ENCODE results near the gene CBLC.

CBLC gene, protein sequence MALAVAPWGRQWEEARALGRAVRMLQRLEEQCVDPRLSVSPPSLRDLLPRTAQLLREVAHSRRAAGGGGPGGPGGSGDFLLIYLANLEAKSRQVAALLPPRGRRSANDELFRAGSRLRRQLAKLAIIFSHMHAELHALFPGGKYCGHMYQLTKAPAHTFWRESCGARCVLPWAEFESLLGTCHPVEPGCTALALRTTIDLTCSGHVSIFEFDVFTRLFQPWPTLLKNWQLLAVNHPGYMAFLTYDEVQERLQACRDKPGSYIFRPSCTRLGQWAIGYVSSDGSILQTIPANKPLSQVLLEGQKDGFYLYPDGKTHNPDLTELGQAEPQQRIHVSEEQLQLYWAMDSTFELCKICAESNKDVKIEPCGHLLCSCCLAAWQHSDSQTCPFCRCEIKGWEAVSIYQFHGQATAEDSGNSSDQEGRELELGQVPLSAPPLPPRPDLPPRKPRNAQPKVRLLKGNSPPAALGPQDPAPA

DNA sequence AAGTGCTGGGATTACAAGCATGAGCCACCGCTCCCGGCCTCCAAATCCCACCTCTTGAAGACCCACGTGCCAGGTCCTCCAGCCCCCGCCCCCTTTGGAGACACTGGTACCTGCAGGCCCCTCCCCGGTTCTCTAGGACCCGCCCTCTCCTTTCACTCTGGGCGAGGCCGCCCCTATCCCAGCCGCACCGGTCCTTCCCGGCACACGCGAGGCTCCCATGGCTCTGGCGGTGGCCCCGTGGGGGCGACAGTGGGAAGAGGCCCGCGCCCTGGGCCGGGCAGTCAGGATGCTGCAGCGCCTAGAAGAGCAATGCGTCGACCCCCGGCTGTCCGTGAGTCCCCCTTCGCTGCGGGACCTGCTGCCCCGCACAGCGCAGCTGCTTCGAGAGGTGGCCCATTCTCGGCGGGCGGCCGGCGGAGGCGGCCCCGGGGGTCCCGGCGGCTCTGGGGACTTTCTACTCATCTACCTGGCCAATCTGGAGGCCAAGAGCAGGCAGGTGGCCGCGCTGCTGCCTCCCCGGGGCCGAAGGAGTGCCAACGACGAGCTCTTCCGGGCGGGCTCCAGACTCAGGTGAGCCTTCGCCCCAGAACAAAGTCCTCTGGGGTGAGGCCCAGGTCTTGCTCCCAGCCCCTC, at the start of gene CBLC:
Gene CBLC (plus strand): TSS at position 176 of the 633 bp plus-strand sequence. CDS start 42 bp downstream, at position 218.
- peak; percentile 64 for DNase-seq

DNA sequence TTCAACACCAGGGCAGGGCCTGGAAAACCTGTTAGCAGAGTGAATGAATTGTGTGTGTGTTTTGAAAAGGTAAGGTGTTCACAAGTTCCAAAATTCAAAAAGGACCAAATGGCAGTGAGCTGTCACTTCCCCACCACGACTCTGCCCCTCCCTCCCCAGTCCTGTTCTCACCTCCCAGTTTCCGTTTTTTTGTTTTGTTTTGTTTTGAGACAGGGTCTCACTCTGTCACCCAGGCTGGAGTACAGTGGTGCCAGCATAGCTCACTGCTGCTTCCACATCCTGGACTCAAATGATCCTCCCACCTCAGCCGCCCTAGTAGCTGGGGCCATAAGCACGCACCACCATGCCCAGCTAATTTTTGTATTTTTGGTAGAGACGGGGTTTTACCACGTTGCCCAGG, 49.5 kb upstream of the CBLC start:
- DNase-seq: no peak

DNA sequence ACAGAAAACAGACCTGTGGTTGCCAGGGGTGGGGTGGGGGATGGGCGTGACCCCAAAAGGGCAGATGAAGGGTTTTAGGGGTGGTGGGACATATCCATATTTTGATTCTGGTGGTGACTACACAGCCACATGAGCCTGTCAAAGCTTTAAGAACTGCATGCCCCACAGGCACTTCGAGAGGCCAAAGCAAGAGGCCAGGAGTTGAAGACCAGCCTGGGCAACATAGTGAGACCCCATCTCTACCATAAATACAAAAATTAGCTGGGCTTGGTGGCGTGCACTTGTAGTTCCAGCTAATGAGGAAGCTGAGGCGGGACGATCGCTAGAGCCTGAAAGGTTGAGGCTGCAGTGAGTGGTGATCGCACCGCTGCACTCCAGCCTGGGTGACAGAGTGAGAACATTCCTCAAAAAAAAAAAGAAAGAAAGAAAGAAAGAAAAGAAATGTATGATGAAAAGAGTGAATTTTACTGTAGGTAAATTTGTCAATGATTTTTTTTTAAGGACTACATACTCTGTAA, 48.1 kb upstream of the CBLC start:
- no peak for DNase-seq

DNA sequence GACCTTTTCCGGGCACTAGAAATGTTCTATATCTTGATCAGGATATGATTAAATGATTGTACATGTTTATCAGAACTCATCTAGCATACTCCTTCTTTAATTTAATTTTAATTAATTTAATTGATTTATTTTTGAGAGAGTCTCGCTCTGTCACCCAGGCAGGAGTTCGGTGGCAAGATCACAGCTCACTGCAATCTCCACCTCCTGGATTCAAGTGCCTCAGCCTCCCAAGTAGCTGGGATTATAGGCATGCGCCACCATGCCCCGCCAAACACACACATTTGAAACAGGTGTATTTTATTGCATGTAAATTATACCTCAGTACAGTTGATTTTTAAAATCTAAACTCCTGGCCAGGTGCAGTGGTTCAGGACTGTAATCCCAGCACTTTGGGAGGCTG, 46.6 kb upstream of the CBLC start:
- no peak for DNase-seq

DNA sequence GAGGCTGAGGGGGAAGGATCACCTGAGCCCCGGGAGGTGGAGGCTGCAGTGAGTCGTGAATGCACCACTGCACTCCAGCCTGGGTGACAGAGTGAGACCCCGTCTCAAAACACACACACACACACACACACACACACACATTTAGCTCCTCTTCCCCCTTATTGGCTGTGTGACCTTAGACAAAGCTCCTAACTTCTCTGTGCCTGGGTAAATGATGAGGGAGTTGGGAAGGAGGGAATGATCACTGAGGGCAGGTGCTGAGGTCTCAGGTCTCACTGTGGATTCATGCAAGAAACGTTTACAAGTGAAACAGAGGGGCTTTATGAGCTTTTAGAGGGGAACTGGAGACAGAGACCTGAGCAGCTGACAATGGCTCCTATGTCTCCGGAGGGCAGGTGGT, 46.1 kb upstream of the CBLC start:
- no peak for DNase-seq

DNA sequence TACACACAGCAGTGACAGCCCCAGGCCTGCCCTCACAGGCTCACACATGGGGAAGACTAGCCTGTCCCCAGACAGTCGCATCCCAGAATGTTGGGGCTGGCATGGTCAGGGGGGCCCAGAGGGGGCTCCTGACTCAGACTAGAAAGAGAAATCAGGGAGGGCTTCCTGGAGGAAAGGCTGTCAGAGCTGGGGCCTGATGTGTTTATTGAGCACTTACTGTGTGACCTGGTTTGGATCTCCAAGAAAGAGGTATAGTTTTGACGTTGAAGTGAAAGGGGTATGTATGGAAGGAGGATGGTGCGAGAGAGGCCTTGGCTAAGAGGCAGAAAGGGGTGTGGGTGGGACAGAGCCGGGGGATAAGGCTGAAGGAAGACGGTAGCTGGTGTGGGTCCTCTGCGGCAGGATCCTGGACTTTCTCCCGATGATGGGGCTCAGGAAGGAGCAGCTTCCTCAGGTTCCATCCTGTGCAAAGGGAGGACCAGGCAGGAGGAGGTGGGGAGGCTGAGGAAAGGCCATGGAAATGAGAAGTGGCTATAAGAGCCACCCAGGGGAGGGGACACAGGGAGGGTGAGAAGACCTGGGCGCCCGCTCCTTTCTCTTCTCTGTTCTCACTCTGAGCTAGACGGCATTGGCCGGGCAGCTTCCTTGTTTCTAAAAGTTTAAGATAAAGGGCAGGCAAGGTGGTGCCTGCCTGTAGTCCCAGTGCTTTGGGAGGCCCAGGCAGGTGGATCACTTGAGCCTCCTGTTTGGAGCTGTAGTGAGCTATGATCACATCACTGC, 45.3 kb upstream of the CBLC start:
- no peak for DNase-seq

DNA sequence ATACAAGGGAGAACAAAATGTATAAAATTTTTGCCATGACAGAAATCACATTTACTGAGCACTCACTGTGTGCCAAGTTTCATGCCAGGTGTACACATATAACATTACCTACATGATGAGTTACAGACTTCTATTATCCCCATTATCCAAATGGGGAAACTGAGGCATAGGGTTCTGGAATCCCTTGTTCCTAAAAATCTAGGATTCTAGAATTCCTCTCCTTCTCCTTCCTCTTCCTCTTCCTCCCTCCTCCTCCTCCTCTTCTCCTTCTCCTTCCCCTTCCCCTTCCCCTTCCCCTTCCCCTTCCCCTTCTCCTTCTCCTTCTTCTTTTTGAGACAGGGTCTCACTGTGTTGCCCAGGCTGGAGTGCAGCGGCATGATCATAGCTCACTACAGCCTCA, 43.3 kb upstream of the CBLC start:
- DNase-seq: no peak

DNA sequence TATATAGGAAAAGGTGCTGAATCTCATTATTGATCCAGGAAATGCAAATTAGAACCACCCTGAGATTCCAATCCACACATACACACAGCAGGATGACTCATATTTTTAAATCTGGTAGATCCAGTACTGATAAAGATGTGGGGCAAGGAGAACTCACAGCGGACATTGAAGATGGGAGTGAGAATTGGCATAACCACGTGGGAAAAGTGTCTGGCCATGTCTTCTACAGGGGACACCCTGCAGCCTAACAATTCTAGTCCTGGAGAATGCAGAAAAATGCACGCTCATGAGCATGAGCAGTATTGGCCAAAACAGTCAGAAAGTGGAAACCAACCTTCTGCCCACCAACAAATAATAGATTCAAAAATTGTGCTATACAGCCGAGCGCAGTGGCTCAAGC, 42.7 kb upstream of the CBLC start:
- no peak for DNase-seq

DNA sequence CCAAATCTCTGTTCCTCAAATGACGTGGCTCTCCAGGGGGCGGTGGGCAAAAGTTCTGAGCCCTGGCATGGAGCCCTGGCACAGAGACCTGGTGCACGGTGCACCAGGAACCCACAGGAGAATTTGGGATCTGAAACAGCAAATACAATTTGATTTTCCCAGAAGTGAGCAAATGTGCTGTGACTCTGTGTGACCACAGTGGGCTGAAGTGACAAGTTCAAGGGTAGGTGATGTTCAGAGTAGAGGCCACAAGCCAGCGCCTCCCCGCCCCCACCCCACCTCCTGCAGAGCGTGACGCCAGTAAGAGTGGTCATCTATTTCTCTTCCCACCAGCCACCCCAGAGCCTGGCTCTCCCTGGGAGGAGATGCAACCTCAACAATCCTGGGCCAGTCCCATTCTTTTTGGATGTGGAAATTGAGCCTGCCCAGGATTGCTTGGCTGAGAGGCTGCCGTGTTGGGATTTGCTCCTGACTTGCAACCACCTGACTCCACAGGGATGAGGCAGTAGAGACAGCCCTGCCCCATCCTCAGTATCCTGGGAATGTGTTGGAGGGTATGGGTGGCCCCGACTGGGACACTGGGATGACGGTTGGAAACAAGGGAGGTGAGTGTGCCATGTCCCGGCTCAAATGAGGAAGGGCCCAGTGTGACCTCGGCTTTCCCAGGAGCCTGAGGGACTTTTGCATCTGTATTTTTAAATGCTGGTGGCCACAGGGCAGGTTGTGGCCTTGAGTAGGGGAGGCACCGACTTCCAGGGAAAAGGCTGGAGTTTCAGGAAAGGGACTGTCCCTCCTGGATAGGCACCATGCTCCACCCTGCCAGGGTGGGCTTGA, 40.2 kb upstream of the CBLC start:
- no peak for DNase-seq

DNA sequence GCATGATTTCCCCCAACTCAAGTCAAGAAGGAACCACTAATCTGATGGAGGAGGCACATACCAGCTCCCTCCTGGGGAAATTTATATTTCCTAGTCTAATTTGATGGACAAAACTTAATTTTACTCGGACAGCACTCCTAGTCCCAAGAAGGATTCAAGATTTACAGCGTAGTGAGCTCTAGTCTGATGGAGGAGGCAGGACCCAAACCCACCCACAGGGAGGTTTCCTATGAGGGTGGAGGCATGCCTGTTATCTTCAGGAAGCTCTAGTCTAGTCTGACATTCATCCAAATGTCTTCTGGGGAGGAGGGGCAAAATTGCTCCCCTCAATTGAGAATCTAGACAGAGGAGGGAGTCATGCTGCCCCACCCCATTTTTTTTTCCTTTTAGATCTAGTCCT, 39.6 kb upstream of the CBLC start:
- DNase-seq: no peak

DNA sequence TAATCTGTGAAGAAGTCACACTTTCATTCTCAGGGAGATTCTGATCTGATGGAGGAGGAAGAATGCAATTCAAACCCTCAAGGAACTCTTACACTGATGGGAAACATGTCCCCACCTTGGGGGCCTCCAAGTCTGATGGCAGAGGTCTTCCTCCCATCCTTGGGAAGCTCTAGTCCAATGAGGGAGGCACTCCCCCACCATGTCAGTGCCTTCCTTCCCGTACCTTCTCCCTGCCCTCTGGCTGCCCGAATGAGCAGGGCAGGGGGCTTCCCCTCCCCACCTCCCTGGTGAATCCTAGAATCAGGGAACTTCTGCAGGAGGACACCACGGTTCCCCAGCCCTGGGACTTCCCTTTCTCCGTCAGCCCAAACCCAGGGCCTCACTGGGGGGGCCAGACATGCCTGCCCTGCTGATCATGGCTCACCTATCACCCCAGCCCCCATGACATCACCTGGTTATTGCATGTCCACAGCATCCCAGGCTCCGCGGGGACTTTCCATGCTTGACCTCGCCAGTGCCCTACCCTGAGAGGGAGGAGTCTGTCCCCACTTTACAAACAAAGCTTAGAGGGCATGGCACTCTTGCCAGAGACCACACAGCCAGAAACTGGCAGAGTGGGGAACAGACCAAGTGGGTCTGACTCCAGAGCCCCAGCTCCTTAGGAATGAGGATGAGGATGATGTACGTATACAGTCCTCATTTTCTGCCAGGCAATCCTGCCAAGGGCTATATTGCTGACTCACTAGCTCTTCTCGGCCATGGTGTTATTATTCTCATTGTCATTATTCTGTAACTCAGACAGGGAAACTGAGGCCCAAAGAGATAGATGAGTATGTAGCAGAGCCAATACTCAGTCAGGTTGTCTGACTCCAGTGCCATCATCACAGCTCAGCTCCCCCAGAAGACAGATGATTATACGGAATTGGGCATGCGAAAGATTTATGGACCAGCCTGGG, 38.8 kb upstream of the CBLC start:
- DNase-seq: no peak

DNA sequence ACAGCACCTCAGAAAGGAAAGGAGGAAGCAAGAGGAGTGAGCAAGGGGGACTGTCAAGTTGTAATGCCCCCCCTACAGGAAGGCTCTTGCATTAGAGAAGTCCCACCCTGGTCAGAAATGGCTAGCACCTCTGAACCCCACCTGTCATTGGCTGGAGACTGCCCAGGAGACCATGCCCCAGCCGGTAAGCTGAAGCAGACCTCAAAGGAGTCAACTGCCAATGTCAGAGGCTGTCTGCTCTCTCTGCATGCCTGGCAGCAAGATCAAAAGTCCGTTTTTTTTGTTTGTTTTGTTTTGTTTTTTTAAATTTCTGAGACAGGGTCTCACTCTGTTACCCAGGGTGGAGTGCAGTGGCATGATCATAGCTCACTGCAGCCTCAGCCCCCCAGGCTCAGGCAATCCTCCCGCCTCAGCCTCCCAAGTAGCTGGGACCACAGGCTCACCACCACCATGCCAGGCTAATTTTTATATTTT, 37.3 kb upstream of the CBLC start:
- no peak for DNase-seq

DNA sequence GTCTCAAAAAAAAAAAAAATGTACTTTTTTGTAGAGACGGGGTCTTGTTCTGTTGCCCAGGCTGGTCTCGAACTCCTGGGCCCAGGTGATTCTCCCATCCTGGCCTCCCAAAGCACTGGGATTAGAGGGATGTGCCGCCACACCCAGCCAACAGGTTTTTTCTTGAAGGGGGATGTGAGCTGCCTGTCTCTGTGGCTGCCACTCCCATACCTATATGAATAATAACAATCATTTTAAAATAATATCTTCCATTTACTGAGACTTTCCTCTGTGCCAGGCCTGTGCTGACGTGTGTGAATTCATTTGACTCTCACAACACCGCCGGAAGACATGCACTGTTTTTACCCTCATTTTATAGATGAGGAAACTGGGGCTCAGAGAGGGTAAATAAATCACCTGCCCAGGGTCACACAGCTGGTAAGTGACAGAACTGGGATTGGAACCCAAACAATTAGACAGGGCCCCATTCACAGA, 36.4 kb upstream of the CBLC start:
- DNase-seq: no peak

DNA sequence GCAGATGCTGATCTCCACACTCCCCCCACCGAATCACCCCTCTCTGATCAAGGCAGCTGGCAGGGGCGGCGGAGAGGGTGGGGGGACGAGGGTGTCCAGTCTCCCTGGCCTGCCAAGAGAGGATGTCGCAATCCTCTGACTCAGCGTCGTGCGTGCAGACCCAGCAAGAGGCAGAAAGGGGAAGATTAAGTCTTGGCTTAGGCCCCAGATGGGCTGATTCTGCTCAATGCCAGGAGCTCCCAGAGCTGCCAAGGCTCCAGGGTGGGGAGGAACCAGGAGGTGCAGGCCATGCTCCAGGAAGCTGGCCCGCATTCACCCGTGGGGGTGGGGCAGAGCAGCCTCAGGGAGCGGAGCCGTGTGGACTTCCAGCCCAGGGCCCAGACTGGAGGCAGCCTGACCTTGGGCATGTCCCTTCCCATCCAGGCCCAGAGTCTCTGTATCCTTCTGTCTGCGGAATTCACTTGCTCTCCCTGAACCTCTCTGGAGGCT, 35.8 kb upstream of the CBLC start:
- no peak for DNase-seq

DNA sequence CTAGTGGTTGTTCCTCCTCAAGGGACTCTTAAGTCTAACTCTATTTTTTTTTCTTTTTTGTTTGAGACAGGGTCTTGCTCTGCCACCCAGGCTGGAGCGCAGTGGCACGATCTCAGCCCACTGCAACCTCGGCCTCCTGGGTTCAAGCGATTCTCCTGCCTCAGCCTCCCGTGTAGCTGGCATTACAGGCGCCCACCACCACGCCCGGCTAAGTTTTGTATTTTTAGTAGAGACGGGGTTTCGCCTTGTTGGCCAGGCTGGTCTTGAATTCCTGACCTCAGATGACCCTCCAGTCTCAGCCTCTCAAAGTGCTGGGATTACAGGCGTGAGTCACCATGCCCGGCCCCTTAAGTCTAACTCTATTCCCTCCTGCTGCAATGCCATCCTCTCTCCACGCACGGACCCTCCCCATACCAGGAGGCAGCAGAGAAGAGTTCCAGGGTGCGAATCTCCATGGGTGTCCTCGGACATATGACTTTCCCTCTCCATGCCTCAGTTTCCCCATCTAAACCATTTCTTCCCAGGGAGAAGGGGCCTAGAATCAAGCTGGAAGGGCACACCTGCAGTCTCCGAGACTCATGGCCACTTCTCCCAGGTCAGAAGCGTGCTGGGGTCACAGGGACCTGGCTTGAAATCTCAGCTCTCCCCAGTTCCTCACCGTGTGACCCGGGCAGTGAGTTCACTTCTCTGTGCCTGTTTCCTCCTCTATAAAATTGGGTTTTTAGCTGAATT, 35.2 kb upstream of the CBLC start:
- DNase-seq: no peak

DNA sequence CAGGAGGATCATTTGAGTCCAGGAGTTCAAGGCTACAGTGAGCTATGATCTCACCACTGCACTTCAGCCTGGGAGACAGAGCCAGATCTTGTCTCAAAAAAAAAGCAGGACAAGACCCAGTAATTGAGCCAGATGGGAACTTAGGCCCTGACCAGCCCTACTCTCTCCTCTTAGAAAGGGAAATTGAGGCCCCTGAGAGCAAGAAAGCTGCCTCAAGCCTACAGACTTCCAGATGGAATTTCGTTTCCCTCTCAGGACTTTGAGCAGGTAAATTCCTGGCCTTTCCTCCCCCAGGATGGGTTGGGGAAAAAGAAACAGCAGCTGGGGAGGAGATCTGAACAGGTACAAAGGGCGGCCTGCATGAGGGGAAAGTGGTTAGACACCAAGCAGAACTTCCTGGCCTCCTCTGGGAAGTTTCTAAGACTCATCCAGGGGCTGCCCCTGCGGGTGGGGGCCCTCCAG, 32.8 kb upstream of the CBLC start:
- DNase-seq: no peak

DNA sequence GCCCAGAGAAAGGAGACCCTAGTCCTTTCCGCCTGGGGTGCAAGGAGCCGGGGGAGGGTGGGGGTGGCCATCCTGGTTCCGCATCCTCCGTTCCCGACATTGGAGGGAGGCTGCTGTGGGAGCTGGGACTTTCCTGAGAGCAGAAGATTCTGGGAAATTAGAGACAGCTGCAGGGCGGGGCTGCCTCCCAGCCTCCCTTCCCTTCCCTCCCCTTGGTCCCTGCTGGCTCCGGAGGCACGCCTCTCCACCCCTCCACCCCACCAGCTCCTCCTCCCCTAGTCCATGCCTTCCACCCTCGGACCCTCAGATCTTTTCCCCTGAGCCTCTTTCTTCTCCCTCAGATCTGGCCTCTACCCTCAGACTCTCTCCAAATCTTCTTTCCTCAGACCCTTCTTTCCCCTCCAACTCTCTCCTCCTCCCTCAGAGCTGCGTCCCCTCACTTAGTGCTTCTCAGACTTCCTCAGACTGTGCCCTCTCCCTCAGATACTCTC, 32.3 kb upstream of the CBLC start:
- DNase-seq: no peak

DNA sequence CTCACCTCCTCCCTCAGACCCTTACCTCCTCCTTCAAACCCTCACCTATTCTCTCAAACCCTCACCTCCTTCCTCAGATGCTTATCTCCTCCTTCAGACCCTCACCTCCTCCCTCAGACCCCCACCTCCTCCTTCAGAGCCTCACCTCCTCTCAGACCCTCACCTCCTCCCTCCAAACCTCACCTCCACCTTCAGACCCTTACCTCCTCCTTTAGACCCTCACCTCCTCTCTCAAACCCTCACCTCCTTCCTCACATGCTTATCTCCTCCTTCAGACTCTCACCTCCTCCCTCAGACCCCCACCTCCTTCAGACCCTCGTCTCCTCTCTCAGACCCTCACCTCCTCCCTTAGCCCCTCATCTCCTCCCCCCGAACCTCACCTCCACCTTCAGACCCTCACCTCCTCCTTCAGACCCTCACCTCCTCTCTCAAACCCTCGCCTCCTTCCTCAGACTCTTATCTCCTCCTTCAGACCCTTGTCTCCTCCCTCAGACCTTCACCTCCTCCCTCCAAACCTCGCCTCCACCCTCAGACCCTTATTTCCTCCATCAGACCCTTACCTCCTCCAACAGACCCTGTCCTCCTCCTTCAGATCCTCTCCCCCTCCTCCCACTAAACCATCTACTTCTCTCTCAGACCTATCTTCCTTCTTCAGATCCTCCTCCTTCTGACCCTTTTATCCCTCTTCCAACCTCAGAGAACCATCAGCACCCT, 31.6 kb upstream of the CBLC start:
- no peak for DNase-seq

DNA sequence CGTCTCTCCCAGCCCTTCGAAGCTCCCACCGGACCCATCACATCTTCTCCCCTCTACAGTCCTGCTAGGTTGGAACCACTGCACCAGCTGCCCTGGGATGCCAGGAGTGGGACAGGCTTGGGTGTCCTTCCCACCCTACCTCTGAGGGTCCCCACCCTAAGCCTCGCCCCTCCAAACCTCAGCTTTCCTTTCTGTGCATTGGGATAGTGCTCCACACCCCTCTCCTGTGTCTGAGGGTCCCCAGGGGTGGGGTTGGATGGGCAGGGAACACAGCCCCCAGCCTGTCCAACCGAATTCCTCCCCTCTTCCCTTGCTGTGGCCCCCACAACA, 31.1 kb upstream of the CBLC start:
- DNase-seq: no peak
